LNCaP clone FGC (cell line): ENCODE results near the gene ARHGAP30.

ENCODE experiments used
- DNase-seq: peaks from one replicate; pipeline ENCODE4 v3.0.0-alpha.2; 2011; ENCODE audit warnings: low read depth
- H3K4me3 ChIP-seq: 2 replicates; pipeline ENCODE4 v1.5.1; 2011; ENCODE audit warnings: mild to moderate bottlenecking, low read depth, low read length, control low read depth
- CTCF ChIP-seq: IDR thresholded peaks from 2 replicates; pipeline ENCODE4 v1.5.1; 2012; ENCODE audit warnings: mild to moderate bottlenecking; ENCODE audit not compliant: control insufficient read depth, insufficient read depth; ENCODE audit errors: extremely low read depth

ARHGAP30 gene

GRCh38 chr1:161054805-161055204 is 14.9 kb downstream of the ARHGAP30 start:
- no peak for DNase-seq
- TF ChIP-seq CTCF: no peak
- no peak overlapping the region for H3K4me3 ChIP-seq

GRCh38 chr1:161054232-161054631 is 15.5 kb downstream of the ARHGAP30 start:
- TF ChIP-seq CTCF: no peak
- DNase-seq: no peak
- no peak overlapping the region for H3K4me3 ChIP-seq

GRCh38 chr1:161052899-161053298 is 16.8 kb downstream of the ARHGAP30 start:
- TF ChIP-seq CTCF: no peak
- no peak overlapping the region for H3K4me3 ChIP-seq
- DNase-seq: no peak

GRCh38 chr1:161051219-161051618 is 18.5 kb downstream of the ARHGAP30 start:
- no peak for DNase-seq
- no peak overlapping the region for H3K4me3 ChIP-seq
- TF ChIP-seq CTCF: no peak

- H3K4me3 ChIP-seq: no peak overlapping the region
- no peak for TF ChIP-seq CTCF
- DNase-seq: no peak
Observed at GRCh38 chr1:161048949-161049722, 20.6 kb downstream of the ARHGAP30 start.

- no peak for DNase-seq
- TF ChIP-seq CTCF: no peak
- no peak overlapping the region for H3K4me3 ChIP-seq
Observed at GRCh38 chr1:161047436-161048420, 22.0 kb downstream of the ARHGAP30 start.
